Astrocyte of the spinal cord (primary cell): ENCODE measurements around the gene UPK1B.

ENCODE experiments used
- DNase-seq: peaks from one replicate; pipeline ENCODE4 v3.0.0; 2011; ENCODE audit warnings: low read depth, low spot score
- H3K4me3 ChIP-seq: 2 replicates; pipeline ENCODE4 v1.5.1; 2011; ENCODE audit warnings: low read depth, mild to moderate bottlenecking, low read length, moderate library complexity
- in situ Hi-C: cut with HindIII; loops from 2 replicates; pipeline ENCODE4 v1.10.0; 2017; ENCODE audit warnings: low sequenced_read_pairs
- TF ChIP-seq, protein P1 (sequence below): IDR thresholded peaks from 2 replicates; pipeline ENCODE4 v1.5.1; 2012; ENCODE audit warnings: low read depth, mild to moderate bottlenecking, low read length, inconsistent platforms

Gene UPK1B

GRCh38 chr3:119230071-119230470 is 56.7 kb downstream of the UPK1B start:
- no peak overlapping the region for H3K4me3 ChIP-seq
- TF ChIP-seq, protein P1, sequence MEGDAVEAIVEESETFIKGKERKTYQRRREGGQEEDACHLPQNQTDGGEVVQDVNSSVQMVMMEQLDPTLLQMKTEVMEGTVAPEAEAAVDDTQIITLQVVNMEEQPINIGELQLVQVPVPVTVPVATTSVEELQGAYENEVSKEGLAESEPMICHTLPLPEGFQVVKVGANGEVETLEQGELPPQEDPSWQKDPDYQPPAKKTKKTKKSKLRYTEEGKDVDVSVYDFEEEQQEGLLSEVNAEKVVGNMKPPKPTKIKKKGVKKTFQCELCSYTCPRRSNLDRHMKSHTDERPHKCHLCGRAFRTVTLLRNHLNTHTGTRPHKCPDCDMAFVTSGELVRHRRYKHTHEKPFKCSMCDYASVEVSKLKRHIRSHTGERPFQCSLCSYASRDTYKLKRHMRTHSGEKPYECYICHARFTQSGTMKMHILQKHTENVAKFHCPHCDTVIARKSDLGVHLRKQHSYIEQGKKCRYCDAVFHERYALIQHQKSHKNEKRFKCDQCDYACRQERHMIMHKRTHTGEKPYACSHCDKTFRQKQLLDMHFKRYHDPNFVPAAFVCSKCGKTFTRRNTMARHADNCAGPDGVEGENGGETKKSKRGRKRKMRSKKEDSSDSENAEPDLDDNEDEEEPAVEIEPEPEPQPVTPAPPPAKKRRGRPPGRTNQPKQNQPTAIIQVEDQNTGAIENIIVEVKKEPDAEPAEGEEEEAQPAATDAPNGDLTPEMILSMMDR: no peak
- DNase-seq: no peak
- in situ Hi-C loops: no loop called here

DNA sequence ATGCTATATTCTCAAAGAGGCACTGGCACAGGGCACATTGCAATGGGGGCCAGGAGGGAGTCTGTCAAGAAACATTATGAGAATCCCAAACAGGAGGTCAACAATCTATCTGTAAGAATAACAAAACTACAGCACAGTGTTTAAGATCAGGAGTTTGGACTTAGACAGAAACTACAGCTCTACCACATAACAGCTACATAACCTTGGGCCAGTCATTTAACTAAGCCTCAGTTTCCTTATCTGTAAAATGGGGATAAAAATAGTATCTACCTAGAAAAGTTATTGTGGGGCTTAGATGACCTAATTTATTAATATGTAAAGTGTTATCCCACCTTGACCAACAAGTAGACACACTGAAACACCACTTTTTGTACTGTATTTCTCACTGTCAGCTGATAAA is 57.3 kb downstream of the UPK1B start:
- TF ChIP-seq, protein P1: no peak
- no peak for DNase-seq
- H3K4me3 ChIP-seq: no peak overlapping the region
- in situ Hi-C loops: no loop called here

- in situ Hi-C loops: no loop called here
- DNase-seq: no peak
- TF ChIP-seq, protein P1: no peak
- H3K4me3 ChIP-seq: no peak overlapping the region
Measured at GRCh38 chr3:119234610-119235009, 61.2 kb downstream of the UPK1B start.

DNA sequence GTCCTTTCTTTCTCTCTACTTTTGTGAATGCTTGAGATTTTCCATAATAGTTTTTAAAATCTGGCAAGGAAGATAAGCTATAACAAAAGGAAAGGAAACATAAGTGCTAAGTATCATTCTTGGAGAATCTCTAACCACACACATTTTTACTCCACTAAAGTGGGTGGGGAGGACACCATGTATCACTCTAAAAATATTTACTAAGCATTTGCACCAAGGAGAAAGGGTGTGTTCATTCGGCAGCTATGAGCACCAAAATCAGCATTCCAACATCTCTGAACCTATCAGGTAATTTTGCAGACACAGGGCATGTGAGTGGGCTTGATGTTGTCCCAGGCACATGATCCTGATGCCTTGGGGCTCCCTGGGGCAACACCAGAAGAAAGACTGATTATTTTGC is 61.8 kb downstream of the UPK1B start:
- TF ChIP-seq, protein P1: no peak
- H3K4me3 ChIP-seq: no peak overlapping the region
- DNase-seq: peak; percentile 56
- in situ Hi-C loops: no loop called here

- no peak for DNase-seq
- in situ Hi-C loops: no loop called here
- TF ChIP-seq, protein P1: no peak
- no peak overlapping the region for H3K4me3 ChIP-seq
Measured at GRCh38 chr3:119236756-119237155, 63.4 kb downstream of the UPK1B start.

DNA sequence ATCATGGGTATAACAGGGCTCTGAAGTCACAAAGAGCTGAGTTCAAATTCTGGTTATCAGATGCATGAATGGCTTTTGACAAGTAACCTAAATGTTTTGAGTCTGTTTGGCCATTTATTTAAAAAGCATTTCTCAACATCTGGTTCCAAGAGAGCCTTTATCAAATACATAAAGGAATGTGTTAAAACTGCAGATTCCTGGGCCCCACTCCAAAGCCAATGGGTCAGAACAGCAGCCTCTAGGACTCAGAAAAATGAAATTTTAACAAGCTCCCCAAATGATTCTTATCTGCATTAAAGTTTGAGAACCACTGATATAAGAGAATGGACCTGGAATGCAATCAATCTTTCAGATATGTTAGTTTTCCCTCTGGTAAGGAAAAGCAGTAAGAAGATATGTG is 63.9 kb downstream of the UPK1B start:
- no peak for DNase-seq
- no peak overlapping the region for H3K4me3 ChIP-seq
- TF ChIP-seq, protein P1: no peak
- in situ Hi-C loops: no loop called here

DNA sequence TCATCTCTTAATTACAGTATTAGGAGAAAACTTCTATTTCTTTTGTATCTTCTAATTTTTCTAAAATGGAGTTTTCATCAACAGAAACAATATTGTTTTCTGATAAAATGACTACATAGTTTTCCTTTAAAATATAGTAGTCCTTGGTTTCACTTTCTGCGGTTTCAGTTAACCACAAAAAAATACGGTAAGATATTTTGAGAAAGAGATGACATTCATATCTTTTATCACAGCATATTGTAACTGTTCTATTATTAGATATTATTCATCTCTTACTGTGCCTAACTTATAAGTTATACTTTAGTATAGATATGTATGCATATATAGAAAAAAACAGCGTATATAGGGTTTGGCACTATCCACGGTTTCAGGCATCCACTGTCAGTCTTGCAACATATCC is 65.0 kb downstream of the UPK1B start:
- in situ Hi-C loops: no loop called here
- no peak for DNase-seq
- no peak overlapping the region for H3K4me3 ChIP-seq
- TF ChIP-seq, protein P1: no peak
